HS-27A (cell line): ENCODE measurements around the gene VIPR1.
A peak's percentile ranks its signal among the peaks of the same experiment; 100 is the strongest.

ENCODE experiments used
- DNase-seq: peaks from one replicate; pipeline ENCODE4 v3.0.0-alpha.2; 2012; ENCODE audit warnings: low read depth, missing footprints

VIPR1 gene

GRCh38 chr3:42493126-42493797, 9.2 kb upstream of the VIPR1 start:
- DNase-seq: no peak

DNA sequence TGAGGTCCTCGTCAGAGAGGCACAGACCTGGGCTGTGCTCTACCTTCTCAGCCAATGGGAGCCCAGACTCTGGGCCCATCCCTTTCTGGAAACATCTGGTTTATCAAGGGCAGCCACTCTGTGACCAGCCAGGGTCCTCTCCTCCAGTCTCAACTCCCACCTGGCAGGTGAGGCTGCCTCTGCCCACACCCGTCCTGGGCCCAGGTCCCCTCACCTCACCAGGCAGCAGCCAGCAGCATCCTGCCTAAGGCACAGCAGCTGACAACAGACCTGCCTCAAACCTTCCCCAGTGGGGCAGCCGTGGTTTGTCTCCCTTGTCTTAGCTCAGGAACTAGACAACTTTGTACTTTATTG, 8.7 kb upstream of the VIPR1 start:
- no peak for DNase-seq

DNA sequence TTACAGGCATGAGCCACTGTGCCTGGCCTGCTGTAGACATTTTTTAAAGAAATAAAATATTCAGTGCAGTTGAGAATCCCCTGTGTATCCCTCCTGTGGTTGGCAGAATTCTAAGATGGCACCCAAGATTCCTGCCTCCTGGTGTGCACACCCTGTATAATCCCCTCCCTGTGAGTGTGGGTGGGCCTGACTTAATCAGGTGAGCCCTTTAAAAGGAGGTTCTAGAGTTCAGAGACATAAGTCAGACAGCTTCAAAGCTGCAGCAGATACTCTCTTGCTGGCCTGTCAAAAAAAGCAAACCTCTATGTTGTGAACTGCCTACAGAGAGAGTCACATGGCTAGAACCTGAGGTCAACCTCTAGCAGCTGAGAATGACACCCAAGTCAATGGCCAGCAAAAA, 7.0 kb upstream of the VIPR1 start:
- no peak for DNase-seq

GRCh38 chr3:42497009-42497731, 5.3 kb upstream of the VIPR1 start:
- DNase-seq: peak; percentile 30

DNA sequence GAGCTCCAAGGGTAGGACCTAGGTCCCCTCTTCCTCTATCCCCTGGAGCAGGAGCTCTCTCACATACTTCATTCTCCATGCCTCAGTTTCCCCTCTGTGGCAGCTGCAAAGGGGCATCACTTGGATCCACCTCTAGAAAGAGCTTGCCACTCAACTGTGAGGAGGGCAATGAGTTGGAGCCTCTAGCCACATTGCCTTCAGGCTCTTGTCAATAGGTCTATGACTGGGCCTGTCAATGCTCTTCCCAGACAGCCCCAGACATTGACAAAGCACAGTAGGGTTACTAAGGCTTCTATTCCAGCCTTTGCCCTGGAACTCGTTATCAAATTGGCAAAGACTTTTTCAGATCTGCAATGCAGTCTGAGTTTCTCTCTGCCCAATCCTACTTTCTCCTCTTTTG, 4.4 kb upstream of the VIPR1 start:
- no peak for DNase-seq

- DNase-seq: no peak
These were observed 3.5 kb upstream of the VIPR1 start for GRCh38 chr3:42498791-42499477.

DNA sequence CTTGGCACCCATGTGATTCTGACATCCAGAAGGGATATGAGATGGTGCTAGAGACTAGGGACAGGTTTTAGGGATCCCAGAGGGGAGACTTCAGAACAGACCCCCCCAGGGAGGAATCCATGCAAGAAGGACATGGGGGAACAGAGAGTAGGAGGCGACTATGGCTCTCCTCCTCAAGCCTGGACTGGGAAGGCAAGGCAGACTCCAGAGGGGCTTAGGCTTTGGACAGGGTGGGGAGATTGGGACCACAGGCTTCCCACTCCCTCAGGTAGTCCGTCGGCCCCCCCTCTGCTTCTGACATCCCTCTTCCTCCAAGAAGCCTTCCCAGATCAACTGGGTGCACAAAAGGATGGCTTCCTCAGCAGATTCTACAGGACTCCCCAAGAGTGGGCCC, 3.0 kb upstream of the VIPR1 start:
- DNase-seq: no peak

DNA sequence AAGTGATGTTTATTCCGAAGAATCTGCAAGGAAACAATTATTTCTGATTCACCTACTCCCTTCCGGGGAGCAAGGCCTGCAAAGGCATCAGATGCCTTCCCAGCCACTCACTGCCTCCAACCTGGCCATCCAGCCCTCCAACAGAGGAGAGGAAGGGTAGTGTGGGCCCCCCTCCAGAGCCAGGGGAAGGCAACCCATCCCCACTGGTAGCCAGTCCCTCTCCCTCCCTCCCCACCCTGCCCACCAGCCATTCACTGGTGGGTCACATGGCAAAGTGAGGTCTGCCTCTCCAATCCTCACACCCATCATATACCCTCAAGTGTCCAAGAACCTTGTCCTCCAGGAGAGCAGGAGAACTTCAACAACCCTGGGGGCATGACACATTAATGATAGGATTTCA, 2.4 kb upstream of the VIPR1 start:
- no peak for DNase-seq

DNA sequence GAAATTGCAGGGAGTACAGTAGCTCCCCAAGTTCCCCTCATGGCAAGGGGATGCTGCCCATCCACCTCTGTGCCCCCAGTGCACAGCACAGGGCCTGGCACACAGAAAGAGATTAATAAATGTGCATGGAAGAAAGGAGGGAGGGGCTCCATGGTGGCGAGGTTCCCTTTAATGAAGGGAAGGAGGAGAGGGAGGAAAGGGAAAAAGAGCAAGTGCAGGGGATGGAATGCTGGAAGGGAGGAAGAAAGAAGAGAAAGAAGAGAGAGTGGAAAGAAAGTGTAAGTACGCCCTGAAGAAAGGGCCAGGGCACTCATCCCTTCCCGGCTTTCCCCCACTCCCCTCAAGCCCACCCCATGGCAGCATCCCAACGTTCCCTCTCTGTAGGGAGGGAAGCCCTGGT, 1.5 kb upstream of the VIPR1 start:
- no peak for DNase-seq

- no peak for DNase-seq
These were observed 1.1 kb upstream of the VIPR1 start for GRCh38 chr3:42501321-42501680.

DNA sequence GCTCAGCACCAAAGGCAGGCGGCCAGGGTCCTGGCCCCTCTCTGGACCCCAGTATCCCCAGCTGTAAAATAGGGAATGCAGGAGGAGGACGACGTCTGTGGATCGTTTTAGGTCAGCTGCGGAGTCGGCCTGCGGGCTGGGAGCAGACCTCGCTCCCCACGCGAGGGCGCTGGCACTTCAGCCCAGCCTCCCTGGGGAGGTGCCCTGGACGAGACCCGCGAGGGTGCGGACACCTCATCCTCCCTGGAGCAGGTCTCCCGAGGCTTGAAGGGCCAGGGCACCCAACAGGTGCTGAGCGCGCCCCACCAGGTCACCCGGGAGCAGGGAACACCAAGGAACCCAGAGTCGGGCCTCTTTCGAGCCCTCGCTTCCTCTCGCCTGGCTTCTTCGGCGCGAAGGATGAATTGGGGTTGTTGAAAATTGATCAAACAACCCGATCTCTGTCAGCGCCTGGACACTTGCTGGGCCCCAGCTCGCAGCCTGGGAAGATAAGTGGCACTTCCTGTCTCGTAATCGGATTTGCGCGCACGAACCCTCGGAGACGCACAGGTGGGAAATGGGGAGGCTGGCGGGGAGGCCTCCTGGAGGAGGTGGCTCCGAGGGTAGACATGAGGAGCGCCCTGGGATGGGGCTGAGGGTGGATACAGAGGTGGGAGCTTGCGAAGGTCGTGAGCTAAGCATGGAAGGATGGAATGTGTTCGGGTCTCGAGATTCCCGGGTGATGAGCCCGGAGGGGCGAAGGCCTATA, 588 bp upstream of the VIPR1 start:
- no peak for DNase-seq

- no peak for DNase-seq
These were observed 945 bp downstream of the VIPR1 start for GRCh38 chr3:42503251-42503924.

DNA sequence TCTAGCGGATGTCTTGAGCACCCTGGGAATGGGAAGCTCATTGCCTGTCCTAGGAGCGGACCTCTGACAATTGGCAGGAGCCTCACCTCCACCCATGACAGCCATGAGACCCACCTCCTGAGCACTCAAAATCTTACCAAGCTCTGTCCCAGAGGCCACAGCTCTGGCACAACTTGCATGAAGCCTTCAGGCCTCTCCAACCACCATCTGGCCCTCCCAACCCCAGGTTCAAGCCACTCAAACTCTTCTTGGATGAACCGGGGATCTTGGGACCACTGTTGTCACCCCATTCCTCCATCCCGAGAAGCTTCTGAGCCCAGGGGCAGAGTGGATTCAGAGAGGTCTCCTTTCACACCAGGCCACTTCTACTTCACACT, 1.5 kb downstream of the VIPR1 start:
- DNase-seq: no peak

DNA sequence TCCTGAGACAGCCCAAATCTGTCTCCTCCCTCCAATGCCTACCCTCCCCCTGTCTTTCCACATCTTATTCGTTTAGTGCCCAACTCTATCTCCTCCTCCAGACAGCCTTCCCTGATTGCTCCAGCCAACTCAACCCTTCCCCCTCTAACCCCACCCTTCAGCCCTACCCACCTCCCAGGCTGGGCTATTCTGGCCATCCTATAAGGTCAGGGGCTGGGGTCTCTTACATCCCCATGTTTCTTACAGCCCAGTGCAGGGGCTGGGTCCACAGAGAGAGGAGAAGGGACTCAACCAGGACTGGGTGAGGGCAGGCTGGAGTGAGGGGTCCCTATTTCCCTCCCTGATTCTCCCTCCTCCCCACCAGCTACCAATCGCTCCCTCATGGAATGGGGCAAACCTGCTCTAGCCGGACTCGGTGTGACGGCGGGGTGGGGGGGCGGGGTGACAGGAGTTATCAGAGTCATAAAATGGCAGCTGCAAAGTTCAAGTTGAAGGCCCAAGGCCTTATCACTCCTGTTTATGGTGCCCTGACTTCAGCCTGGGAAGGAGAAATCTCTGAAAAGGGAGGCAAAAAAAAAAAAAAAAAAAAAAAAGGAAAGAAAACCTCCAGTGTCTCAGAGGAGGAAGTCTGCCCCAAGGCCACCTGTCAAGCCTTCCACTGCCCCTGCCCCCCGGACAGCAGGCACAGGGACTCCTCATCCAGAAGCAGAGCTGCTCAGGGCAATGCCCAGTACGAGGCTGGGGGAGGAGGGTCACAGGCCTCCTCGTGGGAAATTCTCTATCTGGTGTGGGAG, 2.1 kb downstream of the VIPR1 start:
- DNase-seq: no peak

DNA sequence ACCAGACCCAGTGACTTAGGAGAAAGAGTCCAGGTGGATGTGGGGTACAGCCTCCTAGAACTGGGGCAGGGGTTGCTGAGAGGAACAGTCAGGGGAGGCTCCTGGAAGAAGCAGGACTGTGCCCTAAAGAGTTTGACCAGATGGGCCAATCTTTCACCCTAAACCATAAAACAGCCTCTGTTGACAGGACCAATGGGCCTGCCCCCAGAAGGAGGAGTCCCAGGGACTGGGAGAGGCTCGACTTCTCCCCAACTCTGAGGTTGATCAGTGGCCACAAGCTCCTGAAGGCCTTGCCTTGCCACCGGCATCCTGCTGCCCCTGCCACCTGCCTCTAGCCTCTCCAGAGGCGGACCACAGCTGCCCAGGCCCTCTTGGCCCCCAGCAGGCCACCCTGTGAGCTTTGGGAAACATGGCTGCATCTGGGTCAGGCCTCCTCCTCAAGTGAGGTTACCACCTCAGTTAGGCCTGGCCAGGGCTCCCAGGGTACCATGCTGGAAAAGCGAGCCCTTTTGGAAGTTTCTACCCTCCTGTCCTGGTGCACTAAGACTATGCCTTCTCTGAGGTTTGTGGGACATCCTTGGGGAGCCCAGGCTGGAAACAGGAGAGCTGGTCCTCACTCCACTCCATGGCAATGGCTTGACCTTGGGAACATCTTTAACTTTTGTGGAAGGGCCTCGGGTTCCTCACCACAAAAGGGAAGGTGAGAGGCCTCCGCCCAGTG, 2.8 kb downstream of the VIPR1 start:
- DNase-seq: no peak

DNA sequence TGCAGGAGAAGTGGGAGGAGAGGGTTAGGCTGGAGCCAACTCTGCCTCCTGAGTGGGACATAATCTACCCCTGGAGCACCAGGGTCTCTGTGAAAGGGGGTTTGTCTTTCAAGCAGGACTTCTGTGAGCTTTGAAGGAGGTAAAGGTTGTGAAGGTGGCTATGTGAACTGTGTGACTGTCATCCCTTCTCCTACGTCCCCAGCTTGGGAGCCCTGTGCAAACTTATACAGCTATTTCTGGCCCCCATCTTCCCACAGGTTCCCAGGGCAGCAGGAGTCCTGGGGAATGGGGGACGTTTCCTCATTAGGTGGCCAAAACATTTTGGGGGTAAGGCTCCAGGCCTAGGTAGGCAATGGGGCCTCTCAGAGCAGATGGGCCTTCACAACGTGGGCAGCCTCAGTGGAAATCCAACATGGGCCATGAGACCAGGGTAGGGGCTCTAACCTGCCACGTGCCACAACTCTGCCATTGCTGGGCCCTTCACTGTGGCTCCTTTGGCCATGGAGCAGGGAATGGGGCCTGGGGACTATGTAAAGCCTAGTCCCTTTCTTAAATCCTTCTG, 3.5 kb downstream of the VIPR1 start:
- DNase-seq: no peak

DNA sequence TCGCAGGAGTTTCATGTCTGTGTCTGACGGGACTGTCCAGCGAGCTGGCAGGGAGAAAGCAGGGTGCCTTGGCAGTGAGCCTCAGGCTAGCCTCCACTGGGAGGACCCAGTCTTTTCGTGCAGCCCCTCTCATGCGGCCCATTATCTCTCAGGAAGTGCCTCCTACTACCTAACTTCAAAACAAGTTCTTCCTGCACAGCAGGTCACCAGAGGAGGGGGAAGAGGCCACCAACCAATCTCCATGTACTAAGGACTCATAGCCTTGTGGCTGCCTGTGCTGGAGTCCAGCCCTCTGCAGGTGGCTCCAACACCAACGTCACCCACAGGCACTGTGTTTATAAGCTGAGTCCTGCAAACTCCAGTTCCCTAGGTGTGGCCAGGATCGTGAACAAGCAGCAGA, 4.8 kb downstream of the VIPR1 start:
- no peak for DNase-seq

GRCh38 chr3:42507761-42508335, 5.4 kb downstream of the VIPR1 start:
- no peak for DNase-seq

DNA sequence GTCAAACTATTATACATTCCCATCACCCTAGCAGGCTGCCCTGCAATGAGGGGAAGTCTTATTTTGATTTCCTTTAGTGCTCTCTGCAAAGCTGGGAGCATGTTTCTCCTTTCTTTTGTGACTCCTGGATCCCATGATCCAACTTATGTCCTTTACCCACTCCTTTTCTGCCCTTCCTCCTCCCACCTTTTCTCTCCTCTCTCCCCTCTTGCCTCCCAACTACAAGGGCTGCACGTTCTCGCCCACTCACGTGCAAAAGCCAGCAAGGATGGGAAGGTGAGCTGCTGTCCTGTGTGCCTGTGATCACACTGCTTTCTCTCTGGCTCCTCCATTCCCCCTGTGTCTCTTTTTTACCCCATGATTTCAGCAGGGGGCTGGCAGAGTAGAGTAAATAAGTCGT, 6.1 kb downstream of the VIPR1 start:
- DNase-seq: no peak

DNA sequence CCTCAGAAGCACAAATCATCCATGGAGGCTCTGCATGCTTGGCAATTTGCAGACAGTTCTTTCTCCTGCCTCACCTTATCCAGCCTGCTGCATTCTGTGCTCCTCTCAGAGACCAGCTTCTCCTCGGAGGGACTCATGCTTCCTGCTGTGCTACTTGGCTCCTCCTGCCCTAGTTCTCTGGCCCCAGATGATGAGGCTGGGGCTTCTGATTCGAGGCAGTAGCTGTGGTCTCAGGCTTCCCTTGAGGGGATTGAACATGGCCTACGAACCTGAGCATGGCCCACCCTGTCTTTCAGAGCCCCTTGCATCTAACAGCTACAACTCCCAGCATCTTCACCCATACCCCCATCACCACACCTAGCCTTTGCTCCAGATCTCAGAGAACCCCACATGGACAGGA, 6.7 kb downstream of the VIPR1 start:
- no peak for DNase-seq
